Breast epithelium (tissue), 3 donors: ENCODE data around the gene NCK1.

ENCODE experiments used
- POLR2AphosphoS5 ChIP-seq, 3 donors: sonication (generic); formaldehyde crosslinking; IDR thresholded peaks; one replicate each; pipeline ENCODE4 v1.6.1; 2017; ENCODE audit warnings: antibody characterized with exemption in 3 of 3
- TF ChIP-seq, protein P1 (sequence below), 3 donors: fragments of 450-650 bp; IDR thresholded peaks; one replicate each; pipeline ENCODE4 v1.5.1; 2016 to 2017; ENCODE audit warnings: antibody characterized with exemption in 3 of 3, mild to moderate bottlenecking in 3 of 3, moderate library complexity in 3 of 3

DNA sequence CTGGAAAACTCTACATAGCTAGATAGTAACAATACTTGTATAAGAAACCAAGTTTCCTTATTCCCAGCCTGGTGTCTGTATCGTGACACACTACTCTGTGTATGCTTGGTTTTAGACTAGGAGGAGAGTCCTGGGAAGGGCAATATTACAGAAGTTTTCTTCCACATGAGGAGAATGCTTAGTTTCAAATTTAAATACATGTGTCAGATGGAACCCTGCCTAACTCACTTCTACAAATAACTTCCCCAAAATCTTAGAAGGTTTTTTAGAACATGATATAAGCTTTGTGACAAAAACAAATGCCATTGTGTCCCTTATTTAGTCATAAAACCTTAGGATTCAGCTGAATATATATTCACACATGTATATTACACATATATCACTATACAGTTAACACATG lies 88.6 kb downstream of the NCK1 start:
- no peak for TF ChIP-seq POLR2AphosphoS5 (IDR thresholded peaks at IDR 0.05)
- TF ChIP-seq, protein P1, sequence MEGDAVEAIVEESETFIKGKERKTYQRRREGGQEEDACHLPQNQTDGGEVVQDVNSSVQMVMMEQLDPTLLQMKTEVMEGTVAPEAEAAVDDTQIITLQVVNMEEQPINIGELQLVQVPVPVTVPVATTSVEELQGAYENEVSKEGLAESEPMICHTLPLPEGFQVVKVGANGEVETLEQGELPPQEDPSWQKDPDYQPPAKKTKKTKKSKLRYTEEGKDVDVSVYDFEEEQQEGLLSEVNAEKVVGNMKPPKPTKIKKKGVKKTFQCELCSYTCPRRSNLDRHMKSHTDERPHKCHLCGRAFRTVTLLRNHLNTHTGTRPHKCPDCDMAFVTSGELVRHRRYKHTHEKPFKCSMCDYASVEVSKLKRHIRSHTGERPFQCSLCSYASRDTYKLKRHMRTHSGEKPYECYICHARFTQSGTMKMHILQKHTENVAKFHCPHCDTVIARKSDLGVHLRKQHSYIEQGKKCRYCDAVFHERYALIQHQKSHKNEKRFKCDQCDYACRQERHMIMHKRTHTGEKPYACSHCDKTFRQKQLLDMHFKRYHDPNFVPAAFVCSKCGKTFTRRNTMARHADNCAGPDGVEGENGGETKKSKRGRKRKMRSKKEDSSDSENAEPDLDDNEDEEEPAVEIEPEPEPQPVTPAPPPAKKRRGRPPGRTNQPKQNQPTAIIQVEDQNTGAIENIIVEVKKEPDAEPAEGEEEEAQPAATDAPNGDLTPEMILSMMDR (IDR thresholded peaks at IDR 0.05): no peak
